Measurements from ENCODE around the gene PCK2. TPM values are rescaled to one million over a fixed set of nuclear protein-coding genes. Genes with fewer than 3 reads are reported as not detected.

The PCK2 gene
- total and polyA plus RNA-seq, 2 of the 13 experiments (the other 11 are each of a cell fraction or from before 2014, with no cell fraction given), result 129 to 272 TPM

- TF ChIP-seq CHD4 (IDR thresholded peaks at IDR 0.05; ENCODE audit: borderline replicate concordance, low read length), result peak; percentile 71; the same call in 1 of the 2 replicates
Observed at GRCh38 chr14:24093207-24093900, 757 bp upstream of the PCK2 start (continued).

- Histone ChIP-seq H4K20me1 (ENCODE audit: insufficient read depth, low read length) (0 out of 2 replicates have a peak, but pooled peaks cover 4% of the 10 kb centered on the region), H3K4me1 (ENCODE audit: insufficient read depth, low read length) (peaks cover 62% of the 10 kb centered on the region), H3K27me3 (ENCODE audit: control insufficient read depth in 1 of 2, insufficient read depth in 2 of 2, low read length in 2 of 2) (peaks cover 0 to 6% of the 10 kb centered on the region in 2 experiments; a peak in 1 of 5 replicates), H3K79me2 (ENCODE audit: insufficient read depth, low read length) (peaks cover 28% of the 10 kb centered on the region), H3K4me2 (ENCODE audit: low read depth, low read length) (peak overlapping the region; percentile 99), H2AFZ (ENCODE audit: low read length) (no peak overlapping the region), H3K27ac (ENCODE audit: extremely low read length, insufficient read depth, low read length) (peak overlapping the region; percentile 87), H3K36me3 (replicated peaks in 1 of 2; ENCODE audit: control insufficient read depth in 1 of 2, insufficient read depth in 2 of 2, low read length in 2 of 2) (peaks cover 26 to 30% of the 10 kb centered on the region in 2 experiments), H3K9me3 (ENCODE audit: low read length) (no peaks in the 10 kb centered on the region), H3K4me3 (replicated peaks in 1 of 3; ENCODE audit: insufficient read depth in 1 of 3, low read depth in 2 of 3, low read length in 3 of 3) (peak overlapping the region; percentile 86 to 98 (median 97)), H3K9ac (ENCODE audit: insufficient read depth, low read depth, low read length) (peak overlapping the region; percentile 99)
- WGBS (ENCODE audit: low lambda C conversion rate), result 3% methylated on average over 14 of the region's 14 CpGs
- in situ Hi-C loops (cut with HindIII; ENCODE audit: extremely low pct_ligation_motif_present, low pct_unique_long_range_greater_than_20kb) (loop anchor here (5.0 kb wide), 2 partner anchors 38 to 83 kb away; no protein-coding TSS in a partner anchor), intact Hi-C loops (cut with micrococcal nuclease; ENCODE audit: unreplicated experiment) (loop anchor here (1.0 to 5.0 kb wide), 7 partner anchors 13 to 483 kb away; partner anchors contain the start of genes DCAF11, EMC9, IRF9 and NRL)
- FAIRE-seq, result no peak
- ChIA-PET CTCF (ENCODE audit: low intra/inter-chr PET ratio, low total read pairs) (interaction anchor here (2.7 to 3.3 kb wide), 2 partner anchors 14 to 36 kb away, joined by 10 to 15 read pairs; no protein-coding TSS in a partner anchor), POLR2A (interaction anchor here (0.5 to 14.4 kb wide), 54 partner anchors 8 to 1112 kb away, joined by 3 to 627 read pairs (median 8); partner anchors contain the start of genes ACIN1, AJUBA, C14orf119 and CARMIL3)
- peak; percentile 0 for ATAC-seq
- no peak for DNase-seq (ENCODE audit: low spot score)
- TSS peak; percentile 82 for BruUV-seq (replicated peaks)
- TF ChIP-seq ZNF816 (CRISPR knock-in tag; IDR thresholded peaks at IDR 0.05; ENCODE audit: borderline replicate concordance) (no peak), NFYB (CRISPR knock-in tag; IDR thresholded peaks at IDR 0.05) (no peak), KDM4B (CRISPR knock-in tag; IDR thresholded peaks at IDR 0.05) (no peak), ZNF354B (CRISPR knock-in tag; IDR thresholded peaks at IDR 0.05) (0 out of 2 replicates have a peak, but pooled peaks have one; percentile 54), RFXANK (CRISPR knock-in tag; IDR thresholded peaks at IDR 0.05) (no peak), SNAI1 (CRISPR knock-in tag; IDR thresholded peaks at IDR 0.05; ENCODE audit: borderline replicate concordance) (0 out of 2 replicates have a peak, but pooled peaks have one; percentile 8), MAFK (conservative IDR thresholded peaks at IDR 0.05 in 1 of 2, IDR thresholded peaks at IDR 0.05 in 1 of 2; ENCODE audit: low read length in 2 of 2) (no peak), EEA1 (CRISPR knock-in tag; IDR thresholded peaks at IDR 0.05; ENCODE audit: borderline replicate concordance) (peak; percentile 9; the same call in 1 of the 2 replicates), PRPF4 (IDR thresholded peaks at IDR 0.05; ENCODE audit: low read depth, low read length, poor library complexity, severe bottlenecking) (no peak), MYPOP (CRISPR knock-in tag; IDR thresholded peaks at IDR 0.05) (no peak), ZKSCAN1 (IDR thresholded peaks at IDR 0.05; ENCODE audit: low read length) (no peak), MIER3 (CRISPR knock-in tag; IDR thresholded peaks at IDR 0.05; ENCODE audit: borderline replicate concordance) (no peak), ZXDC (CRISPR knock-in tag; IDR thresholded peaks at IDR 0.05) (no peak), KDM5A (IDR thresholded peaks at IDR 0.05; ENCODE audit: borderline replicate concordance, low read length) (peak; percentile 21; the same call in 1 of the 2 replicates), ZNF224 (CRISPR knock-in tag; IDR thresholded peaks at IDR 0.05) (no peak), ZNF720 (CRISPR knock-in tag; IDR thresholded peaks at IDR 0.05) (no peak), ZNF615 (CRISPR knock-in tag; IDR thresholded peaks at IDR 0.05; ENCODE audit: borderline replicate concordance) (no peak), ZNF724P (CRISPR knock-in tag; IDR thresholded peaks at IDR 0.05; ENCODE audit: borderline replicate concordance) (no peak), GATA4 (IDR thresholded peaks at IDR 0.05; ENCODE audit: borderline replicate concordance, low read depth) (no peak)
Observed at GRCh38 chr14:24094841-24095270, 745 bp downstream of the PCK2 start.
